ENCODE results near the gene BBOF1.
"Not testable (repeated sequence)": the region's sequence is repeated elsewhere in the genome, so short reads cannot be mapped to it uniquely, and the experiment has no call there.

The BBOF1 gene

DNA sequence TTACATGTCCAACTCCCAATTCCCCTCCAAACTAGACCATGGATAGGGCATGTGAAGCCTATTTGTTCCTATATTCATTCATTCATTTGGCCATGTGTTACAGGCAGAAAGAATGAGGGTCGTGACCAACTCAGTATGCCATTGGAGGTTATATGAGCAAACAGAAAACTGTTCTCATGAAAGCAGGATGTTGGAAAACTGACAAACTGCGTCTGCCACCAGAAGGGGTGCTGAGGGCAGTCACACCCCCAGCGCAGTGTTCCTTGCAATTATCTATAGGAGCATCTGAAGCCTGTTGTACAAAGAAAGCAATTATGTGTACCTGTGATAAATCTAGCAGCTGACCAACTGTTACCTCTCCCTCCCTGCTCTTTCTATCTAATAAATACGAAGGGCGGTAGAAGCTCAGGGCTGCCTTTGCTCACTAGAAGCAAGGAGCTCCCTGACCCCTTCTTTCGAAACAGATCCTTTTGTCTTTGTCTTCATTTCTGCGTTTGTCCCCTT lies 21.2 kb upstream of the BBOF1 start:
- Histone ChIP-seq H3K4me2 (ENCODE audit: insufficient read depth, low read length) (no peak overlapping the region), H3K79me2 (ENCODE audit: insufficient read depth, low read length) (no peaks in the 10 kb centered on the region), H3K9ac (ENCODE audit: low read depth, low read length) (no peak overlapping the region), H4K20me1 (ENCODE audit: insufficient read depth, low read length) (no peaks in the 10 kb centered on the region), H3K4me3 (ENCODE audit: low read depth in 1 of 2, low read length in 2 of 2) (no peak overlapping the region), H3K27me3 (ENCODE audit: insufficient read depth, low read length, poor library complexity) (no peaks in the 10 kb centered on the region), H3K27ac (ENCODE audit: low read length) (no peak overlapping the region), H3K4me1 (ENCODE audit: insufficient read depth, low read length) (no peaks in the 10 kb centered on the region), H3K9me3 (ENCODE audit: insufficient read depth, low read length, severe bottlenecking) (no peaks in the 10 kb centered on the region), H3K36me3 (ENCODE audit: insufficient read depth, low read length) (peaks cover 12% of the 10 kb centered on the region; the same call in 1 of the 2 replicates), H2AFZ (ENCODE audit: low read depth, low read length) (no peak overlapping the region)
- no peak for TF ChIP-seq EZH2 (IDR thresholded peaks at IDR 0.05; ENCODE audit: borderline replicate concordance, low read depth, low read length, severe bottlenecking)
- TF ChIP-seq, protein P1, sequence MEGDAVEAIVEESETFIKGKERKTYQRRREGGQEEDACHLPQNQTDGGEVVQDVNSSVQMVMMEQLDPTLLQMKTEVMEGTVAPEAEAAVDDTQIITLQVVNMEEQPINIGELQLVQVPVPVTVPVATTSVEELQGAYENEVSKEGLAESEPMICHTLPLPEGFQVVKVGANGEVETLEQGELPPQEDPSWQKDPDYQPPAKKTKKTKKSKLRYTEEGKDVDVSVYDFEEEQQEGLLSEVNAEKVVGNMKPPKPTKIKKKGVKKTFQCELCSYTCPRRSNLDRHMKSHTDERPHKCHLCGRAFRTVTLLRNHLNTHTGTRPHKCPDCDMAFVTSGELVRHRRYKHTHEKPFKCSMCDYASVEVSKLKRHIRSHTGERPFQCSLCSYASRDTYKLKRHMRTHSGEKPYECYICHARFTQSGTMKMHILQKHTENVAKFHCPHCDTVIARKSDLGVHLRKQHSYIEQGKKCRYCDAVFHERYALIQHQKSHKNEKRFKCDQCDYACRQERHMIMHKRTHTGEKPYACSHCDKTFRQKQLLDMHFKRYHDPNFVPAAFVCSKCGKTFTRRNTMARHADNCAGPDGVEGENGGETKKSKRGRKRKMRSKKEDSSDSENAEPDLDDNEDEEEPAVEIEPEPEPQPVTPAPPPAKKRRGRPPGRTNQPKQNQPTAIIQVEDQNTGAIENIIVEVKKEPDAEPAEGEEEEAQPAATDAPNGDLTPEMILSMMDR (IDR thresholded peaks at IDR 0.05; ENCODE audit: borderline replicate concordance, extremely low read depth, low read length, poor library complexity, severe bottlenecking) = no peak
- ATAC-seq (ENCODE audit: insufficient read depth, low read depth) (no peak), DNase-seq (no peak)

DNA sequence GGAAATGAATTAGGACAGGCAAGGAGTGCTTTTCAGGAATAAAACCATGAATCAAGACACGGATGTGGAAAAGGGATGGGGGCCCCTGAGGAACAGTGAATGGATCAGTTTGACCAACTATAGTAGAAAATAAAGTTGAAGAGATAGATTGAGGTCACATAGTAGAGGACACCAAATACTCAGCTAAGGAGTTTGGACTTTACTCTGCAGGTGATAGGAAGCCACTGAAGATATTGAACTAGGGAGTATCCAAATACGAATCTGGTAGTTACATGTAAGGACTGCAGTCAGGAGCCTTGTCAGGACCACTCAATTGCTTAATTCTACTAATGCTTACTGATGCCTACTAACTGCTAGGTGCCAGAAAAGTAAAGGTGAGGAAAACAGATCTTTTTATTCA lies 20.4 kb upstream of the BBOF1 start:
- Histone ChIP-seq H3K9me3 (ENCODE audit: insufficient read depth, low read length, severe bottlenecking) (no peaks in the 10 kb centered on the region), H3K36me3 (ENCODE audit: insufficient read depth, low read length) (peaks cover 12% of the 10 kb centered on the region; the same call in 1 of the 2 replicates), H4K20me1 (ENCODE audit: insufficient read depth, low read length) (no peaks in the 10 kb centered on the region), H3K27ac (ENCODE audit: low read length) (no peak overlapping the region), H3K4me2 (ENCODE audit: insufficient read depth, low read length) (no peak overlapping the region), H3K4me3 (ENCODE audit: low read depth in 1 of 2, low read length in 2 of 2) (no peak overlapping the region), H3K79me2 (ENCODE audit: insufficient read depth, low read length) (no peaks in the 10 kb centered on the region), H3K27me3 (ENCODE audit: insufficient read depth, low read length, poor library complexity) (no peaks in the 10 kb centered on the region), H3K4me1 (ENCODE audit: insufficient read depth, low read length) (no peaks in the 10 kb centered on the region), H3K9ac (ENCODE audit: low read depth, low read length) (no peak overlapping the region), H2AFZ (ENCODE audit: low read depth, low read length) (no peak overlapping the region)
- DNase-seq = no peak
- ATAC-seq (ENCODE audit: insufficient read depth, low read depth) = no peak
- TF ChIP-seq, protein P1 (IDR thresholded peaks at IDR 0.05; ENCODE audit: borderline replicate concordance, extremely low read depth, low read length, poor library complexity, severe bottlenecking) = no peak
- TF ChIP-seq EZH2 (IDR thresholded peaks at IDR 0.05; ENCODE audit: borderline replicate concordance, low read depth, low read length, severe bottlenecking) = no peak

DNA sequence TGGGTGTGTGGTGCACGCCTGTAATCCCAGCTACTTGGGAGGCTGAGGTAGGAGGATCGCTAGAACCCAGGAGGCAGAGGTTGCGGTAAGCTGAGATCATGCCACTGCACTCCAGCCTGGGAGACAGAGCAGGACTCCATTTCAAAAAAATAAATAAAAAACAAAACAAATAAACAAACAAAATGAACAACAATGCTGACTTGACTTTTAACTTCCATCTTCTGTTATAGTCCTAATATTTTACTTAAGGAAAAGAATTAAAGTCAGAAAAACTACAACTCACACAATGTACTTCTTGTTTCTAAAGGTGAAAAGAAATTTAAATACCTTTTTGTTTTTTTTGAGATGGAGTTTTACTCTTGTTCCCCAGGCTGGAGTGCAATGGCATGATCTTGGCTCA lies 13.5 kb upstream of the BBOF1 start:
- H3K9ac ChIP-seq (ENCODE audit: low read depth, low read length); H3K27me3 ChIP-seq (ENCODE audit: insufficient read depth, low read length, poor library complexity); H3K4me3 ChIP-seq (ENCODE audit: low read depth in 1 of 2, low read length in 2 of 2); H3K4me1 ChIP-seq (ENCODE audit: insufficient read depth, low read length); DNase-seq; H3K27ac ChIP-seq (ENCODE audit: low read length); ATAC-seq (ENCODE audit: insufficient read depth, low read depth); H2AFZ ChIP-seq (ENCODE audit: low read depth, low read length); H3K9me3 ChIP-seq (ENCODE audit: insufficient read depth, low read length, severe bottlenecking); H4K20me1 ChIP-seq (ENCODE audit: insufficient read depth, low read length); H3K4me2 ChIP-seq (ENCODE audit: insufficient read depth, low read length); H3K79me2 ChIP-seq (ENCODE audit: insufficient read depth, low read length): not testable (repeated sequence)
- peaks cover 20% of the 10 kb centered on the region for H3K36me3 ChIP-seq (ENCODE audit: insufficient read depth, low read length)

DNA sequence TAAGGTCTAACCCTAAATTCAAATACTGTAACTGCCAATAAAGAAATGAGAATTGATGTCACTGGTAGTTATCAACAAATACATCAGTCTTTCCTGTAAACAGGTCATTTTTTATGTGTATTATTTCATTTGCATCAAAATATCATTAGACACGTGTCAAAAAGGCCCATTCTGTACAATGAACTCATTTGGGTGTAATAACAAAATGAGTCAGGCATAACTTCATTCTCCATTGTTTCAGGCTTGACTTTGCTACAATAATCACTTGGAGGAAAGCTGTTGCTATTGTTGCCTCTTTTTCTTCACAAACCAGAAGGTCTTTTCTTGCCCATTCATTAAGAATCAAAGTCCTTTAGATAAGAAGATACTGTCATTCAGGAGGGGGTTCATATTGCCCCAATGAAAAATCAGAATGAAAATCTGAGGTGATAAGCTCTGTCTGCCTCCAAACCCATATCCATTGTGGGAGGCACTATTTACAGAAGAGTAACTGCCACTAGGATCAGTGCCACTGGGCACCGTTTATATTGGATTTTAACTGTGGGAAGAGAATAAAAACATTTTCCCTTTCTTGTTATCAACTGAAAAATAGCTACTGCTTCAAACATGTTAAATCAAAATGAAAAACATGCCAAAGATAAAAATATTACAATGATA lies 10.2 kb upstream of the BBOF1 start:
- no peaks in the 10 kb centered on the region for H3K27me3 ChIP-seq (ENCODE audit: insufficient read depth, low read length, poor library complexity)
- no peaks in the 10 kb centered on the region for H3K4me1 ChIP-seq (ENCODE audit: insufficient read depth, low read length)
- H4K20me1 ChIP-seq (ENCODE audit: insufficient read depth, low read length) = no peaks in the 10 kb centered on the region
- no peaks in the 10 kb centered on the region for H3K79me2 ChIP-seq (ENCODE audit: insufficient read depth, low read length)
- ATAC-seq (ENCODE audit: insufficient read depth, low read depth) (no peak), DNase-seq (no peak)
- no peak overlapping the region for H2AFZ ChIP-seq (ENCODE audit: low read depth, low read length)
- no peaks in the 10 kb centered on the region for H3K9me3 ChIP-seq (ENCODE audit: insufficient read depth, low read length, severe bottlenecking)
- H3K9ac ChIP-seq (ENCODE audit: low read depth, low read length) = no peak overlapping the region
- H3K4me3 ChIP-seq (ENCODE audit: low read depth in 1 of 2, low read length in 2 of 2) = no peak overlapping the region
- H3K27ac ChIP-seq (ENCODE audit: low read length) = no peak overlapping the region
- TF ChIP-seq EZH2 (IDR thresholded peaks at IDR 0.05; ENCODE audit: borderline replicate concordance, low read depth, low read length, severe bottlenecking) = no peak
- TF ChIP-seq, protein P1 (IDR thresholded peaks at IDR 0.05; ENCODE audit: borderline replicate concordance, extremely low read depth, low read length, poor library complexity, severe bottlenecking) = no peak
- peaks cover 32% of the 10 kb centered on the region for H3K36me3 ChIP-seq (ENCODE audit: insufficient read depth, low read length)
- no peak overlapping the region for H3K4me2 ChIP-seq (ENCODE audit: insufficient read depth, low read length)
